Breast epithelium (tissue), 3 donors: ENCODE measurements around the gene RAP1GAP2.

Experiments used
- CTCF ChIP-seq, 3 donors: fragments of 450-650 bp; IDR thresholded peaks; one replicate each; pipeline ENCODE4 v1.5.1; 2016 to 2017; ENCODE audit warnings: antibody characterized with exemption in 3 of 3, mild to moderate bottlenecking in 3 of 3, moderate library complexity in 3 of 3
- POLR2A ChIP-seq: fragments of 450-650 bp; IDR thresholded peaks from one replicate; pipeline ENCODE4 v1.6.1; 2016; ENCODE audit warnings: antibody characterized with exemption, mild to moderate bottlenecking, moderate library complexity
- POLR2AphosphoS5 ChIP-seq, 3 donors: sonication (generic); formaldehyde crosslinking; IDR thresholded peaks; one replicate each; pipeline ENCODE4 v1.6.1; 2017; ENCODE audit warnings: antibody characterized with exemption in 3 of 3

DNA sequence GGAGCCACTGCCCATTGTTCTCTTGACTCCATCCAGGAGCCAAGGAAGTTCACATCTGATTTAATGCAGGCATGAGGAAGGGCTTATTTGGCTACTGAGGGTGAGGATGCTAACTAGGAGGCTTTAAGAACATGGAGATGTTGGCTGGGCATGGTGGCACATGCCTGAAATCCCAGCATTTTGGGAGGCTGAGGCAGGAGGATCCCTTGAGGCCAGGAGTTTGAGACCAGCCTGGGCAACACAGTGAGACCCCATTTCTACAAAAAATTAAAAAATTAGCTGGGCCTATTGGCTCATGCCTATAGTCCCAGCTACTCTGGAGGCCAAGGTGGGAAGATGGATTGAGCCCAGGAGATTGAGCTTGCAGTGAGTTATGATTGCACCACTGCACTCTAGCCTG, 116.5 kb downstream of the RAP1GAP2 start:
- no peak for TF ChIP-seq POLR2AphosphoS5 (IDR thresholded peaks at IDR 0.05)
- no peak for TF ChIP-seq CTCF (IDR thresholded peaks at IDR 0.05)
- no peak for TF ChIP-seq POLR2A
